Superior temporal gyrus (tissue), 1 donor: ENCODE measurements around the gene PRAC2.
"Not testable (repeated sequence)": the region's sequence is repeated elsewhere in the genome, so short reads cannot be mapped to it uniquely, and the experiment has no call there.

Source experiments
- DNase-seq: peaks from one replicate; pipeline ENCODE4 v3.0.0-alpha.2; 2016; ENCODE audit errors: extremely low spot score

The PRAC2 gene

GRCh38 chr17:48722915-48723422 lies at the start of gene PRAC2:
TSS of gene PRAC2 (plus strand) at chr17:48723185. CDS start at chr17:48724411, 1,226 bp downstream.
- no peak for DNase-seq

- DNase-seq, result no peak
Observed at GRCh38 chr17:48676963-48677558, 45.9 kb upstream of the PRAC2 start.

- peak; percentile 47 for DNase-seq
Observed at GRCh38 chr17:48678141-48678971, 44.6 kb upstream of the PRAC2 start.

- DNase-seq, result no peak
Observed at GRCh38 chr17:48679385-48680096, 43.4 kb upstream of the PRAC2 start.

GRCh38 chr17:48681609-48682008 lies 41.4 kb upstream of the PRAC2 start:
- DNase-seq, result no peak

GRCh38 chr17:48690655-48691054 lies 32.3 kb upstream of the PRAC2 start:
- no peak for DNase-seq

- DNase-seq, result no peak
Observed at GRCh38 chr17:48692049-48692448, 30.9 kb upstream of the PRAC2 start.

GRCh38 chr17:48693178-48693577 lies 29.8 kb upstream of the PRAC2 start:
- DNase-seq, result no peak

- DNase-seq, result no peak
Observed at GRCh38 chr17:48701864-48702532, 21.0 kb upstream of the PRAC2 start.

- no peak for DNase-seq
Observed at GRCh38 chr17:48704361-48705248, 18.4 kb upstream of the PRAC2 start.

- DNase-seq, result no peak
Observed at GRCh38 chr17:48711128-48711527, 11.9 kb upstream of the PRAC2 start.

- no peak for DNase-seq
Observed at GRCh38 chr17:48715496-48716399, 7.2 kb upstream of the PRAC2 start.

- DNase-seq, result not testable (repeated sequence)
Observed at GRCh38 chr17:48716549-48716948, 6.4 kb upstream of the PRAC2 start.

GRCh38 chr17:48717367-48718226 lies 5.4 kb upstream of the PRAC2 start:
- no peak for DNase-seq

GRCh38 chr17:48718227-48718760 lies 4.7 kb upstream of the PRAC2 start:
- DNase-seq, result no peak

GRCh38 chr17:48718761-48719641 lies 4.0 kb upstream of the PRAC2 start:
- DNase-seq, result no peak

- no peak for DNase-seq
Observed at GRCh38 chr17:48719642-48720265, 3.2 kb upstream of the PRAC2 start.
